ENCODE data around the gene FLNB.

FLNB gene

DNA sequence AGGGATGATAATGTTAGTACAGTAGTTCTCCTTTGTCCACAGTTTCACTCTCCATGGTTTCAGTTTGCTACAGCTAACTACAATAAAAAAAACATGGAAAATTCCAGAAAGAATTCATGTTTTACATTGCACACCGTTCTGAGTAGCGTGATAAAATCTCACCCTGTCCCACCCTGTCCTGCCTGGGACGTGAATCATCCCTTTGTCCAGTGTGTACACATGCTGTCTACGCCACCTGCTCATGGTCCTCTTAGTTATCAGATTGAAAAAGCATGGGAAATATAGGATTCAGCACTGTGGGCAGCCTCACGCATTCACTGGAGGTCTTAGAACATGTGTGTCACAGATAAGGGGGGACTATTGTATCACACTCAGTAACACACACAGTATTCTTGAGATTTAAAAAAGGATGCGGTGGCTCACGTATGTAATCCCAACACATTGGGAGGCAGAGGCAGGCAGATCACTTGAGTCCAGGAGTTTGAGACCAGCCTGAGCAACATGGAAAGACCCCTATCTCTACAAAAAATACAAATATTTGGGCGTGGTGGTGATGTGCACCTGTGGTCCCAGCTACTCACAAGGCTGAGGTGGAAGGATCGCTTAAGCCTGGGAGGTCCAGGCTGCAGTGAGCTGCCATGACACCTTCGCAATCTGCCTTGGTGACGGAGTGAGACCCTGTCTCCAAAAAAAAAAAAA, 8.7 kb upstream of the FLNB start:
- no peak overlapping the region for H3K9ac ChIP-seq (ENCODE audit: low read length in 2 of 2)
- no peak overlapping the region for H3K4me3 ChIP-seq (ENCODE audit: low read length in 2 of 2)
- no peaks in the 10 kb centered on the region for H3K27me3 ChIP-seq (ENCODE audit: control insufficient read depth in 1 of 2, insufficient read depth in 2 of 2, low read length in 2 of 2)
- H3K27ac ChIP-seq (ENCODE audit: low read length), result no peak overlapping the region
- H3K4me1 ChIP-seq (ENCODE audit: control insufficient read depth, insufficient read depth, low read length), result peaks cover 3% of the 10 kb centered on the region
- no peaks in the 10 kb centered on the region for H3K36me3 ChIP-seq (ENCODE audit: control insufficient read depth in 2 of 2, insufficient read depth in 2 of 2, low read length in 2 of 2)
- H3K9me3 ChIP-seq (ENCODE audit: control insufficient read depth in 2 of 2, low read length in 2 of 2), result no peaks in the 10 kb centered on the region

DNA sequence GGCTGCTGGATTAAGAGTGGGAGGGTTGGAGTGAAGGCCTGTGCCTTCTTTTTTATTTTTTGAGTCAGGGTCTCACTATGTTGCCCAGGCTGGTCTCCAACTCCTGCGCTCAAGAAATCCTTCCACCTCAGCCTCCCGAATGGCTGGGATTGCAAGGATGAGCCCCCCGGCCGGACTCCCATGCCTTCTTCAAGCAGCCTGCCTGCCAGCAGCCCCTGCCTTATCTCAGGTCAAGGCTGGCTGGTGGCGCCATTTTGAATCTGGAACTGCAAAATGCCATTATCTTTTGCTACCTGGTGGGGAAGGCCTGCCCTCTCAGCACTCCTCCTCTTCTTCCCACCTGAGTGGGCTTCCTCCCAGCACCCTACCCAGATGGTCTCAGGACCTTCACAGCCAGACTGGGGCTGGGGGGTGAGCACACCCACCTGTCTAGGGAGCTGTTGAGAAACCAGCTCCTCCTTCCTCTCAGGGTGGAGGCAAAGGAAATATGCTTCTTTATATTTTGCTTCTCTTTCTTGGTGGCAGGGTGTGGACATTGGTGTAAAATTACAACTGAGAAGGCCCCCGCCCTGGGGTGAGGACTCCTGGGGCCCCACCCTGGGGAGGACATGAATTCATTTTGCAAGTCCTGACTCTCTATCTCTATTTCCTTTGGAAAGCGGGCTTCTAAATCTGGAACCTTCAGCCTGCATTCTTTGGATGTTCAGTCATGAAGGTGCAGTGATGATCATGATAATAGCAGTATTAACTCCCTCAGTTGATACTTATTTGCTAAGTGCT, 7.7 kb upstream of the FLNB start:
- no peak overlapping the region for H3K9ac ChIP-seq (ENCODE audit: low read length in 2 of 2)
- no peaks in the 10 kb centered on the region for H3K36me3 ChIP-seq (ENCODE audit: control insufficient read depth in 2 of 2, insufficient read depth in 2 of 2, low read length in 2 of 2)
- no peak overlapping the region for H3K4me3 ChIP-seq (ENCODE audit: low read length in 2 of 2)
- H3K9me3 ChIP-seq (ENCODE audit: control insufficient read depth in 2 of 2, low read length in 2 of 2), result no peaks in the 10 kb centered on the region
- no peaks in the 10 kb centered on the region for H3K27me3 ChIP-seq (ENCODE audit: control insufficient read depth in 1 of 2, insufficient read depth in 2 of 2, low read length in 2 of 2)
- peaks cover 3% of the 10 kb centered on the region for H3K4me1 ChIP-seq (ENCODE audit: control insufficient read depth, insufficient read depth, low read length)
- no peak overlapping the region for H3K27ac ChIP-seq (ENCODE audit: low read length)

DNA sequence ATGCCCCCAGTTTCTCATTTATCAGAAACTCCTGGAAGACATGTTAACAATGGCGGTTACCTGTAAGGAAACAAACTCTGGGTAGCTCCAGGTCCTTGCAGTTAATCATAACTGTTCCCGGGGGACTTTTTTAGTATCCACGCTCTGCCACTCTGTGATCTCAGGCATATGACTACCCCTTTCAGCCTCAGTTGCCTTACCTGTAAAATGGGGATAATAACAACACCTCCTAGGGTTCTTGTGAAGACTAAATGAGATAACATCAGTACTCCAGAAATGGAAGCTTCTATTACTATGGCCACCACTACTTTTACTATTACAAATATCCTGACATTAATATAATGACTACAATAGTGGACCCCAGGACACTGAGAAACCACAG, 7.1 kb upstream of the FLNB start:
- H3K9me3 ChIP-seq (ENCODE audit: control insufficient read depth in 2 of 2, low read length in 2 of 2), result no peaks in the 10 kb centered on the region
- no peak overlapping the region for H3K4me3 ChIP-seq (ENCODE audit: low read length in 2 of 2)
- H3K36me3 ChIP-seq (ENCODE audit: control insufficient read depth in 2 of 2, insufficient read depth in 2 of 2, low read length in 2 of 2), result no peaks in the 10 kb centered on the region
- peaks cover 3% of the 10 kb centered on the region for H3K4me1 ChIP-seq (ENCODE audit: control insufficient read depth, insufficient read depth, low read length)
- H3K27me3 ChIP-seq (ENCODE audit: control insufficient read depth in 1 of 2, insufficient read depth in 2 of 2, low read length in 2 of 2), result no peaks in the 10 kb centered on the region
- no peak overlapping the region for H3K27ac ChIP-seq (ENCODE audit: low read length)
- H3K9ac ChIP-seq (ENCODE audit: low read length in 2 of 2), result no peak overlapping the region

DNA sequence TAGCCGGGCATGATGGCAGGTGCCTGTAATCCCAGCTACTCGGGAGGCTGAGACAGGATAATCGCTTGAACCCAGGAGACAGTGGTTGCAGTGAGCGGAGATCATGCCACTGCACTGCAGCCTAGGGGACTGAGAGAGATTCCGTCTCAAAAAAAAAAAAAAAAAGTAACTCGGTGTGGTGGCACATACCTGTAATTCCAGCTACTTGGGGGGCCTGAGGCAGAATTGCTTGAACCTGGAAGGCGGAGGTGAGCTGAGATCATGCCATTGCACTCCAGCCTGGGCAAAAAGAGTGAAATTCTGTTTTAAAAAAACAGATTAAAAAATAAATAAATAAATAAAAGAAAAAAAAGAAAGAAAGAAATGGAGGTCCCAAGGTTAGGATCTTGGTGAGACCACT, 6.2 kb upstream of the FLNB start:
- H3K27ac ChIP-seq (ENCODE audit: low read length), result no peak overlapping the region
- H3K9ac ChIP-seq (ENCODE audit: low read length in 2 of 2), result no peak overlapping the region
- no peak overlapping the region for H3K4me3 ChIP-seq (ENCODE audit: low read length in 2 of 2)
- no peaks in the 10 kb centered on the region for H3K9me3 ChIP-seq (ENCODE audit: control insufficient read depth in 2 of 2, low read length in 2 of 2)
- H3K4me1 ChIP-seq (ENCODE audit: control insufficient read depth, insufficient read depth, low read length), result peaks cover 3% of the 10 kb centered on the region
- no peaks in the 10 kb centered on the region for H3K27me3 ChIP-seq (ENCODE audit: control insufficient read depth in 1 of 2, insufficient read depth in 2 of 2, low read length in 2 of 2)
- no peaks in the 10 kb centered on the region for H3K36me3 ChIP-seq (ENCODE audit: control insufficient read depth in 2 of 2, insufficient read depth in 2 of 2, low read length in 2 of 2)

DNA sequence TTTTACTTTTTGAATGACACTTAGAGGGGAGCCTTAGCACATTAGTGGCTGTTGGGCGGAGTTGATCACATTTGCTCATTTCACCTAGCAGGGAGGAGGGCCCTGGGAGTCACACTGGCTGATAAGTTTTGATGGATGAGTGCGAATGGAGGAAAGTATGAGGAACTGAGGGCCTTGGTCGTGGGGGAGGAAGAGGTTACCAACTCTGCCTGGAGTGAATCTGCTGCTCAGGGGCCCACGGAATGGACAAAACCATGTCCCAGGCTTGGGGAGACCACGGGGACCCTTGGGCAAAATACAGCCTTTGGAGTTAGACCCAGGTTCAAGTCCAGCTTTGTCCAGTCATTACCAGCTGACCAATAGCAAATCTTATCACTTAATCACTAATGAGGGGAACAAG, 5.1 kb upstream of the FLNB start:
- Histone ChIP-seq H3K4me1 (ENCODE audit: control insufficient read depth, insufficient read depth, low read length) (peaks cover 7% of the 10 kb centered on the region), H3K4me3 (ENCODE audit: low read length in 2 of 2) (no peak overlapping the region), H3K27me3 (ENCODE audit: control insufficient read depth in 1 of 2, insufficient read depth in 2 of 2, low read length in 2 of 2) (no peaks in the 10 kb centered on the region), H3K36me3 (ENCODE audit: control insufficient read depth in 2 of 2, insufficient read depth in 2 of 2, low read length in 2 of 2) (no peaks in the 10 kb centered on the region), H3K9me3 (ENCODE audit: control insufficient read depth in 2 of 2, low read length in 2 of 2) (no peaks in the 10 kb centered on the region), H3K27ac (ENCODE audit: low read length) (no peak overlapping the region), H3K9ac (ENCODE audit: low read length in 2 of 2) (no peak overlapping the region)

DNA sequence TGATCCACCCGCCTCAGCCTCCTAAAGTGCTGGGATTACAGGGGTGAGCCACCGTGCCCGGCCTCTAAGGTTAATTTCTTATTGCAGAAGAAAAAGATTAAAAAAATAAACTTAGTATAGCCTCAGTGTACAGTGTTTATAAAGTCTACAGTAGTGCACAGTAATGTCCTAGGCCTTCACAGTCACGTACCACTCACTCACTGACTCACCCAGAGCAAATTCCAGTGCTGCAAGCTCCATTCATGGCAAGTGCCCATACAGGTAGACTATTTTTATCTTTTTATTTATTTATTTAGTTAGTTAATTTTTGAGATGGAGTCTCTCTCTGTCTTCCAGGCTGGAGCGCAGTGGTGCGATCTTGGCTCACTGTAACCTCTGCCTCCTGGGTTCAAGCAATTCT, 3.2 kb upstream of the FLNB start:
- no peaks in the 10 kb centered on the region for H3K9me3 ChIP-seq (ENCODE audit: control insufficient read depth in 2 of 2, low read length in 2 of 2)
- H3K27ac ChIP-seq (ENCODE audit: low read length), result no peak overlapping the region
- H3K36me3 ChIP-seq (ENCODE audit: control insufficient read depth in 2 of 2, insufficient read depth in 2 of 2, low read length in 2 of 2), result no peaks in the 10 kb centered on the region
- no peak overlapping the region for H3K4me3 ChIP-seq (ENCODE audit: low read length in 2 of 2)
- H3K9ac ChIP-seq (ENCODE audit: low read length in 2 of 2), result no peak overlapping the region
- peaks cover 15% of the 10 kb centered on the region for H3K4me1 ChIP-seq (ENCODE audit: control insufficient read depth, insufficient read depth, low read length)
- no peaks in the 10 kb centered on the region for H3K27me3 ChIP-seq (ENCODE audit: control insufficient read depth in 1 of 2, insufficient read depth in 2 of 2, low read length in 2 of 2)

DNA sequence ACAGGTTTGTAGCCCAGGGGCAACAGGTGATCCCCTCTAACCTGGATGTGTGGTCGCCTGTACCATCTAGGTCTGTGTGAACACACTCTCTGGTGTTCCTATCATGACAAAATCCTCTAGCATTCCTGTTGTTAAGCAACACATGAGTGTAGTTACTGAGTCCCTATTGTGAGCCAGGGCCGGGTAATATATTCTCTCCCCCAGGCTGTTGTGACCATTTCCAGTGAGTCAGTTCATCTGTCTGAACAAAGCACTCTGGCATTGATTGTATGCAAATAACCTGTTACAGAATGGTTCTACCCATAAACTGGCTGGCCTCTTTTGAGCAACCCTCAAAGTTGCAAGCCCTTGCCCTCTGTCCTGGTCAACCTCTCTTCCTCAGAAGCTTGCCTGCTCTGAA, 2.6 kb upstream of the FLNB start:
- no peak overlapping the region for H3K9ac ChIP-seq (ENCODE audit: low read length in 2 of 2)
- no peaks in the 10 kb centered on the region for H3K36me3 ChIP-seq (ENCODE audit: control insufficient read depth in 2 of 2, insufficient read depth in 2 of 2, low read length in 2 of 2)
- H3K4me1 ChIP-seq (ENCODE audit: control insufficient read depth, insufficient read depth, low read length), result peaks cover 22% of the 10 kb centered on the region
- no peaks in the 10 kb centered on the region for H3K9me3 ChIP-seq (ENCODE audit: control insufficient read depth in 2 of 2, low read length in 2 of 2)
- no peak overlapping the region for H3K4me3 ChIP-seq (ENCODE audit: low read length in 2 of 2)
- H3K27ac ChIP-seq (ENCODE audit: low read length), result no peak overlapping the region
- H3K27me3 ChIP-seq (ENCODE audit: control insufficient read depth in 1 of 2, insufficient read depth in 2 of 2, low read length in 2 of 2), result no peaks in the 10 kb centered on the region

DNA sequence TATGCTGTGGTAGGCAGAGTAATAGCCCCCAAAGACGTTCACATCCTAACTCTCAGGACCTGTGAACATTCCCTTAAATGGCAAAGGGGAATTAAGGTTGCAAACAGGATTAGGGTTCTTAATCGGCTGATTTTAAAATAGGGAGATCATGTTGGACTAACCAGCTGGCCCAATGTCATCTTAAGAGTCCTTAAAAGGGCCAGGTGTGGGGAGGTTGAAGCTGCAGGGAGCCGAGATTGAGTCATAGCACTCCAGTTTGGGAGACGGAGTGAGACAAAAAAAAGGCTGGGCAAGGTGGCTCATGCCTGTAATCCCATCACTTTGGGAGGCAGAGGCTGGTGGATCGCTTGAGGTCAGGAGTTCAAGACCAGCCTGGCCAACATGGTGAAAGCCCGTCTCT, 1.6 kb upstream of the FLNB start:
- no peak overlapping the region for H3K4me3 ChIP-seq (ENCODE audit: low read length in 2 of 2)
- no peaks in the 10 kb centered on the region for H3K36me3 ChIP-seq (ENCODE audit: control insufficient read depth in 2 of 2, insufficient read depth in 2 of 2, low read length in 2 of 2)
- H3K9ac ChIP-seq (ENCODE audit: low read length in 2 of 2), result no peak overlapping the region
- no peak overlapping the region for H3K27ac ChIP-seq (ENCODE audit: low read length)
- H3K4me1 ChIP-seq (ENCODE audit: control insufficient read depth, insufficient read depth, low read length), result peaks cover 28% of the 10 kb centered on the region
- H3K27me3 ChIP-seq (ENCODE audit: control insufficient read depth in 1 of 2, insufficient read depth in 2 of 2, low read length in 2 of 2), result no peaks in the 10 kb centered on the region
- H3K9me3 ChIP-seq (ENCODE audit: control insufficient read depth in 2 of 2, low read length in 2 of 2), result no peaks in the 10 kb centered on the region

DNA sequence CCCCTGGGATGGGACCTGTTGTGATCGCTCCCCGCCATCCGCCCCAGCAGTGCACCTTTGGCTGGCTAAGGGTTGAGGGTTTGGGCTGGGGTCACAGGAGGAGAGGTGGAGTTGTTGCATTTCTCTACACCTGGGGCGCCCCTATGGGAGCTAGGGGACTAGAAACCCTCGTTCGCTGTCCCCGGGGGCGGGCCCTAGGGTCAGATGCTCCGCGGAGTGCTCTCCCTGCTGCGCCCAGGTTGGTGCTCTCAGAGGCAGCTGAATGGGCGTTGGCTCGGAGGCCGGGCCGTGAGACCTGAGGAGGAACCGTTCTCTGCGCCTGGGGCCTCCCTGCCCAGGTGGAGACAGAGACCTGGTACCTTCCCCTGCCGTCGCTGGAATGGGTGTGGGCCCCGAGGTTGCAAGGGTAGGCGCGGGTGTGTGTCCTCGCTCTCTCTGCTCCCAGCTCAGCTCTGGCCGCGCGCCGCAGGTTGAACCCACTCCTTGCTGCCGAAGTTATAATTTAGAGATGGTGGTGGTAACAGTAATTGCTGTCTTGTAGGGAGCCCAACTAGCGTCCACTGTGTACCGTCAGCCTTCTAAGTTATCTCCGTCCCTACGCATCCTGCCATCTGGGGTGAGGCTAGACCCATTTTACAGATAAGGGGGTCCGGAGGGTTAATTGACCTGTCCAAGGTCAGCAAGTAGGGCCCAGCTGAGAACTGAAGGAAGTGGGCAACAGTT, 965 bp downstream of the FLNB start:
- Histone ChIP-seq H3K36me3 (ENCODE audit: control insufficient read depth in 2 of 2, insufficient read depth in 2 of 2, low read length in 2 of 2) (no peaks in the 10 kb centered on the region), H3K9me3 (ENCODE audit: control insufficient read depth in 2 of 2, low read length in 2 of 2) (no peaks in the 10 kb centered on the region), H3K27ac (ENCODE audit: low read length) (peak overlapping the region; percentile 49)

DNA sequence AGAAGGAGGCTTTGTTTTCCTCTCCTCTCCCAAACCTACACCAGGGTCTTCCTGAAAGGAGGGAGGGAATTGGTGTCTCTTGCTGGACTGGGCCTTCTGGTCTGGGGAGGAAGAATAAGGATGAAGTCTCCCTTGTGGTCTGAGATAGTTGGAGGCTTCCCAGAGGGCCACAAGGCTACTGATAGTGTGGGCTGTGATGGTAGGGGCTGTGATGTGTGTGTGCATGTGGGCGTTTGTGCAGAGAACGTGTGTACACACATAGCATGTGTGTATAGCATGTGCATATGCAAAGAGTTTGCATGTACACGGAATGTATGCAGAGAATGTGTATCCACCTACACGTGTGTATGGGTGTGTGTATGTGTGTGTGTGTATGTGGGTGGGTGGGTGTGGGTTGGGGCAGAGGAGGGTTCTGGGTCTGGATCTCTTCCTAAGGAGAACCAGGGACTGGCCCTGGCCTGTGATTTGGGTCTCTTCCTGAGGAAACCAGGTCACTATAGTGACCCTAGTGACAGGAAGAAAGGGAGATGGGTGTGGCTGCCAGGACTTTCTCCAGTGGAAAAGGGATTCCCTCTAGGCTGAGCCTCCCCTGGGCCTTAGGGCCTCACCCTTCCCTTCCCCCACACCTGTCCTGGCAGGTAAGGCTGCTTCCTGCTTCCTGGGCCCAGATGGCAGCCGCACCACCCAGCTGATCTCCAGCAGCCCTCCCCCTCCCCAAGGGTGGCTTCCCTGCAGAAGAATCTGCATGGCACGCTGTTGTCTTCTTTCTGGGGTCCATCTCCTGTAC, 1.7 kb downstream of the FLNB start:
- Histone ChIP-seq H3K4me3 (ENCODE audit: low read length in 2 of 2) (peak overlapping the region; percentile 94 to 100), H3K9ac (ENCODE audit: low read length in 2 of 2) (peak overlapping the region; percentile 73 to 87), H3K4me1 (ENCODE audit: control insufficient read depth, insufficient read depth, low read length) (peaks cover 48% of the 10 kb centered on the region)

More for the DNA sequence above, 965 bp downstream of the FLNB start:
- Histone ChIP-seq H3K27me3 (ENCODE audit: control insufficient read depth in 1 of 2, insufficient read depth in 2 of 2, low read length in 2 of 2) (no peaks in the 10 kb centered on the region), H3K4me1 (ENCODE audit: control insufficient read depth, insufficient read depth, low read length) (peaks cover 43% of the 10 kb centered on the region), H3K4me3 (ENCODE audit: low read length in 2 of 2) (peak overlapping the region; percentile 94 to 100), H3K9ac (ENCODE audit: low read length in 2 of 2) (peak overlapping the region; percentile 73 to 87)

More for the DNA sequence above, 1.7 kb downstream of the FLNB start:
- Histone ChIP-seq H3K27me3 (ENCODE audit: control insufficient read depth in 1 of 2, insufficient read depth in 2 of 2, low read length in 2 of 2) (no peaks in the 10 kb centered on the region), H3K36me3 (ENCODE audit: control insufficient read depth in 2 of 2, insufficient read depth in 2 of 2, low read length in 2 of 2) (no peaks in the 10 kb centered on the region), H3K27ac (ENCODE audit: low read length) (peak overlapping the region; percentile 31), H3K9me3 (ENCODE audit: control insufficient read depth in 2 of 2, low read length in 2 of 2) (no peaks in the 10 kb centered on the region)

All from stomach smooth muscle (tissue), 2 donors.